ENCODE data around the gene NOL11.
A peak's percentile ranks its signal among the peaks of the same experiment; 100 is the strongest.
"Not testable (repeated sequence)": the region's sequence is repeated elsewhere in the genome, so short reads cannot be mapped to it uniquely, and the experiment has no call there.

NOL11 gene

GRCh38 chr17:67756766-67757165 is 39.0 kb downstream of the NOL11 start:
- not testable (repeated sequence) for DNase-seq

- DNase-seq, result peak; percentile 42
These were observed 41.8 kb downstream of the NOL11 start for GRCh38 chr17:67759355-67760171.

- DNase-seq, result no peak
These were observed 47.9 kb downstream of the NOL11 start for GRCh38 chr17:67765623-67766022.

GRCh38 chr17:67769231-67769630 is 51.5 kb downstream of the NOL11 start:
- peak; percentile 53 for DNase-seq

GRCh38 chr17:67770539-67770938 is 52.8 kb downstream of the NOL11 start:
- DNase-seq, result no peak

GRCh38 chr17:67772679-67773078 is 54.9 kb downstream of the NOL11 start:
- no peak for DNase-seq

- DNase-seq, result no peak
These were observed 55.5 kb downstream of the NOL11 start for GRCh38 chr17:67773246-67773645.

GRCh38 chr17:67779098-67779672 is 61.4 kb downstream of the NOL11 start:
- peak; percentile 76 for DNase-seq

GRCh38 chr17:67784364-67785121 is 66.8 kb downstream of the NOL11 start:
- peak; percentile 99 for DNase-seq

- DNase-seq, result peak; percentile 39
These were observed 67.4 kb downstream of the NOL11 start for GRCh38 chr17:67785122-67785477.

- DNase-seq, result no peak
These were observed 67.8 kb downstream of the NOL11 start for GRCh38 chr17:67785504-67785903.
